ENCODE results near the gene TOR1AIP2.
"Not testable (repeated sequence)": the region's sequence is repeated elsewhere in the genome, so short reads cannot be mapped to it uniquely, and the experiment has no call there.

TOR1AIP2 gene

GRCh38 chr1:179807291-179807690 is 70.3 kb downstream of the TOR1AIP2 start:
- no peak overlapping the region for H3K9ac ChIP-seq (ENCODE audit: low read depth, low read length)
- no peak overlapping the region for H3K4me3 ChIP-seq (ENCODE audit: low read depth in 1 of 2, low read length in 2 of 2)

GRCh38 chr1:179806333-179806732 is 71.3 kb downstream of the TOR1AIP2 start:
- DNase-seq (no peak), ATAC-seq (ENCODE audit: insufficient read depth, low read depth) (no peak)
- no peaks in the 10 kb centered on the region for H3K9me3 ChIP-seq (ENCODE audit: insufficient read depth, low read length, severe bottlenecking)
- no peaks in the 10 kb centered on the region for H3K79me2 ChIP-seq (ENCODE audit: insufficient read depth, low read length)
- no peak overlapping the region for H3K4me2 ChIP-seq (ENCODE audit: insufficient read depth, low read length)
- H3K27me3 ChIP-seq (ENCODE audit: insufficient read depth, low read length, poor library complexity): peaks cover 12% of the 10 kb centered on the region
- no peaks in the 10 kb centered on the region for H4K20me1 ChIP-seq (ENCODE audit: insufficient read depth, low read length)
- no peak overlapping the region for H2AFZ ChIP-seq (ENCODE audit: low read depth, low read length)
- no peak overlapping the region for H3K27ac ChIP-seq (ENCODE audit: low read length)
- no peak overlapping the region for H3K4me3 ChIP-seq (ENCODE audit: low read depth in 1 of 2, low read length in 2 of 2)
- no peak overlapping the region for H3K9ac ChIP-seq (ENCODE audit: low read depth, low read length)
- peaks cover 3% of the 10 kb centered on the region; the same call in 1 of the 2 replicates for H3K4me1 ChIP-seq (ENCODE audit: insufficient read depth, low read length)
- TF ChIP-seq CTCF (IDR thresholded peaks at IDR 0.05; ENCODE audit: borderline replicate concordance, extremely low read depth, low read length, poor library complexity, severe bottlenecking): no peak
- no peak for TF ChIP-seq EZH2 (IDR thresholded peaks at IDR 0.05; ENCODE audit: borderline replicate concordance, low read depth, low read length, severe bottlenecking)
- no peaks in the 10 kb centered on the region for H3K36me3 ChIP-seq (ENCODE audit: insufficient read depth, low read length)

More at GRCh38 chr1:179807291-179807690, 70.3 kb downstream of the TOR1AIP2 start:
- no peak overlapping the region for H3K4me2 ChIP-seq (ENCODE audit: insufficient read depth, low read length)
- no peak for DNase-seq
- ATAC-seq (ENCODE audit: insufficient read depth, low read depth): no peak
- H3K4me1 ChIP-seq (ENCODE audit: insufficient read depth, low read length): peaks cover 3% of the 10 kb centered on the region; the same call in 1 of the 2 replicates
- no peaks in the 10 kb centered on the region for H3K9me3 ChIP-seq (ENCODE audit: insufficient read depth, low read length, severe bottlenecking)
- no peak overlapping the region for H2AFZ ChIP-seq (ENCODE audit: low read depth, low read length)
- H4K20me1 ChIP-seq (ENCODE audit: insufficient read depth, low read length): no peaks in the 10 kb centered on the region
- H3K27ac ChIP-seq (ENCODE audit: low read length): no peak overlapping the region
- H3K27me3 ChIP-seq (ENCODE audit: insufficient read depth, low read length, poor library complexity): peaks cover 9% of the 10 kb centered on the region
- TF ChIP-seq EZH2 (IDR thresholded peaks at IDR 0.05; ENCODE audit: borderline replicate concordance, low read depth, low read length, severe bottlenecking): no peak
- no peak for TF ChIP-seq CTCF (IDR thresholded peaks at IDR 0.05; ENCODE audit: borderline replicate concordance, extremely low read depth, low read length, poor library complexity, severe bottlenecking)
- H3K36me3 ChIP-seq (ENCODE audit: insufficient read depth, low read length): no peaks in the 10 kb centered on the region
- no peaks in the 10 kb centered on the region for H3K79me2 ChIP-seq (ENCODE audit: insufficient read depth, low read length)

- Histone ChIP-seq H3K4me2 (ENCODE audit: insufficient read depth, low read length) (no peak overlapping the region), H2AFZ (ENCODE audit: low read depth, low read length) (no peak overlapping the region), H3K9ac (ENCODE audit: low read depth, low read length) (no peak overlapping the region), H3K4me1 (ENCODE audit: insufficient read depth, low read length) (peaks cover 3% of the 10 kb centered on the region; the same call in 1 of the 2 replicates), H3K36me3 (ENCODE audit: insufficient read depth, low read length) (no peaks in the 10 kb centered on the region), H3K27ac (ENCODE audit: low read length) (no peak overlapping the region), H3K27me3 (ENCODE audit: insufficient read depth, low read length, poor library complexity) (peaks cover 15% of the 10 kb centered on the region), H4K20me1 (ENCODE audit: insufficient read depth, low read length) (no peaks in the 10 kb centered on the region), H3K79me2 (ENCODE audit: insufficient read depth, low read length) (no peaks in the 10 kb centered on the region), H3K4me3 (ENCODE audit: low read depth in 1 of 2, low read length in 2 of 2) (no peak overlapping the region), H3K9me3 (ENCODE audit: insufficient read depth, low read length, severe bottlenecking) (no peaks in the 10 kb centered on the region)
- TF ChIP-seq EZH2 (IDR thresholded peaks at IDR 0.05; ENCODE audit: borderline replicate concordance, low read depth, low read length, severe bottlenecking): no peak
- no peak for TF ChIP-seq CTCF (IDR thresholded peaks at IDR 0.05; ENCODE audit: borderline replicate concordance, extremely low read depth, low read length, poor library complexity, severe bottlenecking)
- DNase-seq (no peak), ATAC-seq (ENCODE audit: insufficient read depth, low read depth) (no peak)
Measured at GRCh38 chr1:179805291-179806195, 72.1 kb downstream of the TOR1AIP2 start.

- H3K9ac ChIP-seq (ENCODE audit: low read depth, low read length); DNase-seq; H4K20me1 ChIP-seq (ENCODE audit: insufficient read depth, low read length); H3K4me3 ChIP-seq (ENCODE audit: low read depth in 1 of 2, low read length in 2 of 2); H3K4me2 ChIP-seq (ENCODE audit: insufficient read depth, low read length); H2AFZ ChIP-seq (ENCODE audit: low read depth, low read length); H3K9me3 ChIP-seq (ENCODE audit: insufficient read depth, low read length, severe bottlenecking); ATAC-seq (ENCODE audit: insufficient read depth, low read depth); H3K27ac ChIP-seq (ENCODE audit: low read length); H3K79me2 ChIP-seq (ENCODE audit: insufficient read depth, low read length); H3K4me1 ChIP-seq (ENCODE audit: insufficient read depth, low read length); H3K36me3 ChIP-seq (ENCODE audit: insufficient read depth, low read length): not testable (repeated sequence)
- peaks cover 15% of the 10 kb centered on the region for H3K27me3 ChIP-seq (ENCODE audit: insufficient read depth, low read length, poor library complexity)
Measured at GRCh38 chr1:179804417-179804816, 73.2 kb downstream of the TOR1AIP2 start.
